Measurements from ENCODE around the gene METTL3.

- TF ChIP-seq CTCF (IDR thresholded peaks at IDR 0.05) (no peak), POLR2A (IDR thresholded peaks at IDR 0.05) (no peak)
Measured at GRCh38 chr14:21520767-21521166, 9.6 kb upstream of the METTL3 start.

All from thyroid gland (tissue), 4 donors.